Measurements from ENCODE around the gene KCP. TPM values are rescaled to one million over a fixed set of nuclear protein-coding genes. Genes with fewer than 3 reads are reported as not detected.

Gene KCP
- total and polyA plus RNA-seq, 2 donors (not counting 1 experiment from before 2014, with no cell fraction given): 2.3 to 3.8 TPM

DNA sequence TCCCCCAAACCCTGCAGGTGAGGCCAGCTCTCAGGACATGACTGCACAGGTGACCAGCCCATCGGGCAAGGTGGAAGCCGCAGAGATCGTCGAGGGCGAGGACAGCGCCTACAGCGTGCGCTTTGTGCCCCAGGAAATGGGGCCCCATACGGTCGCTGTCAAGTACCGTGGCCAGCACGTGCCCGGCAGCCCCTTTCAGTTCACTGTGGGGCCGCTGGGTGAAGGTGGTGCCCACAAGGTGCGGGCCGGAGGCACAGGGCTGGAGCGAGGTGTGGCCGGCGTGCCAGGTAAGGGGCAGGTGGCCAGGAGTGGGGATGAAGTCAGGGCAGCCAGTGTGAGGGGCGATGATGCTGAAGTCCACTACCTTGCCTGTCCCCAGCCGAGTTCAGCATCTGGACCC lies 56.1 kb downstream of the KCP start:
- H3K4me1 ChIP-seq (ENCODE audit: control insufficient read depth in 2 of 2, insufficient read depth in 2 of 2, low read length in 2 of 2): no peaks in the 10 kb centered on the region
- TF ChIP-seq, protein P1, sequence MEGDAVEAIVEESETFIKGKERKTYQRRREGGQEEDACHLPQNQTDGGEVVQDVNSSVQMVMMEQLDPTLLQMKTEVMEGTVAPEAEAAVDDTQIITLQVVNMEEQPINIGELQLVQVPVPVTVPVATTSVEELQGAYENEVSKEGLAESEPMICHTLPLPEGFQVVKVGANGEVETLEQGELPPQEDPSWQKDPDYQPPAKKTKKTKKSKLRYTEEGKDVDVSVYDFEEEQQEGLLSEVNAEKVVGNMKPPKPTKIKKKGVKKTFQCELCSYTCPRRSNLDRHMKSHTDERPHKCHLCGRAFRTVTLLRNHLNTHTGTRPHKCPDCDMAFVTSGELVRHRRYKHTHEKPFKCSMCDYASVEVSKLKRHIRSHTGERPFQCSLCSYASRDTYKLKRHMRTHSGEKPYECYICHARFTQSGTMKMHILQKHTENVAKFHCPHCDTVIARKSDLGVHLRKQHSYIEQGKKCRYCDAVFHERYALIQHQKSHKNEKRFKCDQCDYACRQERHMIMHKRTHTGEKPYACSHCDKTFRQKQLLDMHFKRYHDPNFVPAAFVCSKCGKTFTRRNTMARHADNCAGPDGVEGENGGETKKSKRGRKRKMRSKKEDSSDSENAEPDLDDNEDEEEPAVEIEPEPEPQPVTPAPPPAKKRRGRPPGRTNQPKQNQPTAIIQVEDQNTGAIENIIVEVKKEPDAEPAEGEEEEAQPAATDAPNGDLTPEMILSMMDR (IDR thresholded peaks at IDR 0.05): no peak
- no peak for TF ChIP-seq EZH2 (IDR thresholded peaks at IDR 0.05; ENCODE audit: borderline replicate concordance, insufficient read depth, low read depth, low read length, poor library complexity, severe bottlenecking)
- no peaks in the 10 kb centered on the region for H3K36me3 ChIP-seq (replicated peaks in 1 of 2; ENCODE audit: control extremely low read depth in 1 of 2, control insufficient read depth in 1 of 2, extremely low read depth in 1 of 2, insufficient read depth in 2 of 2, low read length in 1 of 2)
- H3K4me3 ChIP-seq (ENCODE audit: control extremely low read depth in 1 of 5, extremely low read depth in 1 of 5, insufficient read depth in 1 of 5, low read depth in 2 of 5, low read length in 4 of 5): no peak overlapping the region
- ATAC-seq (ENCODE audit: low read depth) (no peak), DNase-seq (no peak)
- no peak overlapping the region for H3K27ac ChIP-seq (ENCODE audit: low read length in 2 of 2)
- WGBS (ENCODE audit: insufficient coverage): 93% methylated on average over 21 of the region's 21 CpGs
- H3K9ac ChIP-seq (ENCODE audit: low read length): no peak overlapping the region
- H3K4me1 Mint-ChIP-seq: no peaks in the 10 kb centered on the region
- intact Hi-C loops (cut with micrococcal nuclease): no loop called here
- H3K79me2 ChIP-seq (ENCODE audit: control insufficient read depth, insufficient read depth, low read length): no peaks in the 10 kb centered on the region
- H3K27me3 Mint-ChIP-seq: no peaks in the 10 kb centered on the region
- H3K4me3 Mint-ChIP-seq: no peak overlapping the region
- H4K20me1 ChIP-seq (ENCODE audit: control insufficient read depth, insufficient read depth, low read length, poor library complexity, severe bottlenecking): no peaks in the 10 kb centered on the region
- H3K27ac Mint-ChIP-seq: no peak overlapping the region
- POLR2A ChIA-PET: no interaction called here
- CTCF ChIA-PET: no interaction called here
- no peaks in the 10 kb centered on the region for H3K9me3 ChIP-seq (ENCODE audit: control extremely low read depth in 1 of 3, control insufficient read depth in 2 of 3, insufficient read depth in 1 of 3, low read length in 2 of 3)
- no peak overlapping the region for H2AFZ ChIP-seq (ENCODE audit: insufficient read depth, low read depth, low read length, poor library complexity, severe bottlenecking)
- H3K27me3 ChIP-seq (replicated peaks in 1 of 4; ENCODE audit: control extremely low read depth in 1 of 4, control insufficient read depth in 3 of 4, insufficient read depth in 4 of 4, low read length in 3 of 4): no peaks in the 10 kb centered on the region
- H3K9me3 Mint-ChIP-seq (ENCODE audit: insufficient read depth): no peaks in the 10 kb centered on the region
- no peak overlapping the region for H3K4me2 ChIP-seq (replicated peaks; ENCODE audit: low read depth, low read length, poor library complexity, severe bottlenecking)

GRCh38 chr7:128853799-128854198 lies 56.7 kb downstream of the KCP start:
- no peaks in the 10 kb centered on the region for H3K27me3 ChIP-seq (replicated peaks in 1 of 4; ENCODE audit: control extremely low read depth in 1 of 4, control insufficient read depth in 3 of 4, insufficient read depth in 4 of 4, low read length in 3 of 4)
- H3K9me3 ChIP-seq (ENCODE audit: control extremely low read depth in 1 of 3, control insufficient read depth in 2 of 3, insufficient read depth in 1 of 3, low read length in 2 of 3): no peaks in the 10 kb centered on the region
- no peak overlapping the region for H3K9ac ChIP-seq (ENCODE audit: low read length)
- H3K36me3 ChIP-seq (replicated peaks in 1 of 2; ENCODE audit: control extremely low read depth in 1 of 2, control insufficient read depth in 1 of 2, extremely low read depth in 1 of 2, insufficient read depth in 2 of 2, low read length in 1 of 2): no peaks in the 10 kb centered on the region
- no peak overlapping the region for H2AFZ ChIP-seq (ENCODE audit: insufficient read depth, low read depth, low read length, poor library complexity, severe bottlenecking)
- no peaks in the 10 kb centered on the region for H3K4me1 ChIP-seq (ENCODE audit: control insufficient read depth in 2 of 2, insufficient read depth in 2 of 2, low read length in 2 of 2)
- Mint-ChIP-seq H3K27ac (no peak overlapping the region), H3K27me3 (no peaks in the 10 kb centered on the region), H3K4me3 (no peak overlapping the region), H3K4me1 (no peaks in the 10 kb centered on the region), H3K9me3 (ENCODE audit: insufficient read depth) (no peaks in the 10 kb centered on the region)
- no peaks in the 10 kb centered on the region for H3K79me2 ChIP-seq (ENCODE audit: control insufficient read depth, insufficient read depth, low read length)
- 63% methylated on average over 20 of the region's 23 CpGs for WGBS (ENCODE audit: insufficient coverage)
- POLR2A ChIA-PET: no interaction called here
- no peak overlapping the region for H3K4me2 ChIP-seq (replicated peaks; ENCODE audit: low read depth, low read length, poor library complexity, severe bottlenecking)
- intact Hi-C loops (cut with micrococcal nuclease): no loop called here
- TF ChIP-seq, protein P1 (IDR thresholded peaks at IDR 0.05): no peak
- TF ChIP-seq EZH2 (IDR thresholded peaks at IDR 0.05; ENCODE audit: borderline replicate concordance, insufficient read depth, low read depth, low read length, poor library complexity, severe bottlenecking): no peak
- no peaks in the 10 kb centered on the region for H4K20me1 ChIP-seq (ENCODE audit: control insufficient read depth, insufficient read depth, low read length, poor library complexity, severe bottlenecking)
- no peak for DNase-seq
- CTCF ChIA-PET: no interaction called here
- H3K27ac ChIP-seq (ENCODE audit: low read length in 2 of 2): no peak overlapping the region
- H3K4me3 ChIP-seq (ENCODE audit: control extremely low read depth in 1 of 5, extremely low read depth in 1 of 5, insufficient read depth in 1 of 5, low read depth in 2 of 5, low read length in 4 of 5): no peak overlapping the region
- ATAC-seq (ENCODE audit: low read depth): no peak
